Left renal pelvis (tissue), 4 donors: ENCODE results near the gene MGST3. TPM values are rescaled to one million over a fixed set of nuclear protein-coding genes. Genes with fewer than 3 reads are reported as not detected.
"Not testable (repeated sequence)": the region's sequence is repeated elsewhere in the genome, so short reads cannot be mapped to it uniquely, and the experiment has no call there.

Experiments
- DNase-seq, 4 donors: peaks; one replicate each; pipeline ENCODE4 v3.0.0-alpha.2; 2013; ENCODE audit warnings: low read depth in 4 of 4, low spot score in 3 of 4
- polyA plus RNA-seq, 4 donors: library from polyadenylated mRNA; unstranded; fragments of 120-200 nt; gene quantifications; one replicate each; pipeline ENCODE4 v1.2.1, GENCODE V29; 2013; ENCODE audit not compliant: insufficient read length in 4 of 4

Gene MGST3
- polyA plus RNA-seq, 4 donors, result 125 to 203 (median 192) TPM

- no peak for DNase-seq
Observed at GRCh38 chr1:165648919-165649572, 18.0 kb downstream of the MGST3 start.

- DNase-seq, result no peak
Observed at GRCh38 chr1:165650981-165651625, 20.1 kb downstream of the MGST3 start.

GRCh38 chr1:165658766-165659580 is 27.9 kb downstream of the MGST3 start:
- not testable (repeated sequence) for DNase-seq

GRCh38 chr1:165659581-165659895 is 28.5 kb downstream of the MGST3 start:
- DNase-seq, result no peak

- no peak for DNase-seq
Observed at GRCh38 chr1:165661703-165662102, 30.7 kb downstream of the MGST3 start.

GRCh38 chr1:165662186-165662585 is 31.2 kb downstream of the MGST3 start:
- DNase-seq, result no peak

- no peak for DNase-seq
Observed at GRCh38 chr1:165666152-165666825, 35.3 kb downstream of the MGST3 start.

GRCh38 chr1:165668184-165668583 is 37.1 kb downstream of the MGST3 start:
- no peak for DNase-seq

- no peak for DNase-seq
Observed at GRCh38 chr1:165671526-165671925, 40.5 kb downstream of the MGST3 start.

GRCh38 chr1:165674599-165674998 is 43.6 kb downstream of the MGST3 start:
- no peak for DNase-seq

- DNase-seq, result no peak
Observed at GRCh38 chr1:165675794-165676193, 44.8 kb downstream of the MGST3 start.

- no peak for DNase-seq
Observed at GRCh38 chr1:165678509-165678908, 47.5 kb downstream of the MGST3 start.

GRCh38 chr1:165679282-165680036 is 48.4 kb downstream of the MGST3 start:
- DNase-seq, result no peak

GRCh38 chr1:165680303-165680702 is 49.3 kb downstream of the MGST3 start:
- no peak for DNase-seq

- not testable (repeated sequence) for DNase-seq
Observed at GRCh38 chr1:165680773-165681172, 49.7 kb downstream of the MGST3 start.

GRCh38 chr1:165683848-165684485 is 52.9 kb downstream of the MGST3 start:
- DNase-seq, result no peak

GRCh38 chr1:165686121-165686970 is 55.3 kb downstream of the MGST3 start:
- DNase-seq, result no peak

GRCh38 chr1:165686971-165687433 is 56.0 kb downstream of the MGST3 start:
- DNase-seq, result no peak

GRCh38 chr1:165688046-165688445 is 57.0 kb downstream of the MGST3 start:
- no peak for DNase-seq
